ENCODE results near the gene MAPK7.
"Not testable (repeated sequence)": the region's sequence is repeated elsewhere in the genome, so short reads cannot be mapped to it uniquely, and the experiment has no call there.

Gene MAPK7

DNA sequence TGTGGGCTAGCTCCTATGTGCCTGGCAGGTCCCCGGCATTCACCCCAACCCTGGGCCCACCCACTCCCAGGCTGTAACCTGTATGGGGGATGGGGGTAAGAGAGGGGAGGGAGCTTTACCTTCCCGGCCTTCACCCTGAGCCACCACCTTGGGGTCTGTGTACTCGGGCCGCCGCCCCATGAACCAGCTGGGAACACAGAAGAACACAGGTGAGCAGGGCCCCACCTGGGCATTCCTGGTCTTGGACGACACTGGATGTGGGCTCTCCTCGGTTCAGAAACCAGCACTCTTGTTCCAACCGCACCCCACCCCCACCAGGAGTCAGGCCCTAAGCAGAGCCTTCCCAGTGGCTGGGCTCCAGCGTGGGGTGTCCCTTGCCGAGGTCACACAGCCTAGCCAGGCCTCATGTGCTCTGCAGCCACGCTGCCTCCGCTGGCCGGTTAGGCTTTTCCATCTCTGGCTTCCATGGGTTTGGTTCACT, 34.6 kb upstream of the MAPK7 start:
- DNase-seq, result peak; percentile 31

DNA sequence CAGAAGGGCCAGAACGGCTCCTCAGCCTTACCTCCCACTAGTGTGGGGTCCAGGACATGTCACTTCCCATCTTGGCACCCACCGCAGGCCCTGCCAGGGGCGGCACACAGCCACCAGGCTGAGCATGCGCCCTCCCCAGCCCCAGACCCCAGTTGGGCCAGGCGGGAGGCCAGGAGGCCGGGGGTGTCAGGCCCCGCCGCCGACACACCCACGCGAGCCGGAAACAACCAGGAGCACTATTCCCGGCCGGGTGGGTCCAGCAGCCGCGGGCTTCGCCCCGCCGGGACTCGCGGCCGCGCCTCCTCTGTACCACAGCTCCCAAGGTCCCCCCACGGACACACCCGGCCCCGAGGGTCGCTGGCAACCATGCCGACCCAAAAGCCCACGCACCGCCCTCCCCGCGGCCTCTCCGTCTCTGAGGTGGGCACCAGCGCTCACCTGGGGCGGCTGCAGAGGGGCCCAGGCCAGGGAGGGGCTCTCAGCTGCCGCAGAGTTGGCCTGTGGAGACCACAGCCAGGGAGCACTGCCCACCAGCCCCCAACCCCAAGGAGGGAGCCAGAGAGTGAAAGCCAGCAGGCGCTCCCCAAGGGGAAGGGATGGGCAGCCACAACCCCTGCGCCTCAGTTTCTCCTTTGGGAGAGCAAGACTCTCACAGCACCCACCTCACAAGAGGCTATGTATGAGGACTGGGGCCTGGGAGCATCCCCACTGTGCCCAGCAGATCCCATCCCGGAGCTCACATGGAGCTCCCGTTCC, 33.8 kb upstream of the MAPK7 start:
- DNase-seq, result no peak

DNA sequence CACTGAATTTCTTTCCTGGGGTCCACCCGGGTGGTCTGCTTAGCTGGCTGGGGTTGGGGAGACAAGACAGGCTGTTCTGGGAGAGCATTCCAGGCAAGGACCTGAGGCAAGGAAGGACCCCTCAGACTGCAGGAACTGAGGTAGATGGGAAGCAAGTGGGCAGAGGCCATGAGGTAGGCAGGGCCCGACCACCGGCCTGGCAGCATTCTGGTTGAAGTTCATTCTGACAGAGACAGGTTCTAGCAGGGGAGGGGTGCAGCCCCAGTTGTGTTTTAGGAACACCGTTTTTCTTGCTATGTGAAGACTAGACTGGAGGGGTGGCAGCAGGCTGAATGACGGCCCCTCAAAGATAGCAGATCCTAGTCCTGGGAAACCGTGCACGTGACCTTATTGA, 33.2 kb upstream of the MAPK7 start:
- DNase-seq, result no peak

DNA sequence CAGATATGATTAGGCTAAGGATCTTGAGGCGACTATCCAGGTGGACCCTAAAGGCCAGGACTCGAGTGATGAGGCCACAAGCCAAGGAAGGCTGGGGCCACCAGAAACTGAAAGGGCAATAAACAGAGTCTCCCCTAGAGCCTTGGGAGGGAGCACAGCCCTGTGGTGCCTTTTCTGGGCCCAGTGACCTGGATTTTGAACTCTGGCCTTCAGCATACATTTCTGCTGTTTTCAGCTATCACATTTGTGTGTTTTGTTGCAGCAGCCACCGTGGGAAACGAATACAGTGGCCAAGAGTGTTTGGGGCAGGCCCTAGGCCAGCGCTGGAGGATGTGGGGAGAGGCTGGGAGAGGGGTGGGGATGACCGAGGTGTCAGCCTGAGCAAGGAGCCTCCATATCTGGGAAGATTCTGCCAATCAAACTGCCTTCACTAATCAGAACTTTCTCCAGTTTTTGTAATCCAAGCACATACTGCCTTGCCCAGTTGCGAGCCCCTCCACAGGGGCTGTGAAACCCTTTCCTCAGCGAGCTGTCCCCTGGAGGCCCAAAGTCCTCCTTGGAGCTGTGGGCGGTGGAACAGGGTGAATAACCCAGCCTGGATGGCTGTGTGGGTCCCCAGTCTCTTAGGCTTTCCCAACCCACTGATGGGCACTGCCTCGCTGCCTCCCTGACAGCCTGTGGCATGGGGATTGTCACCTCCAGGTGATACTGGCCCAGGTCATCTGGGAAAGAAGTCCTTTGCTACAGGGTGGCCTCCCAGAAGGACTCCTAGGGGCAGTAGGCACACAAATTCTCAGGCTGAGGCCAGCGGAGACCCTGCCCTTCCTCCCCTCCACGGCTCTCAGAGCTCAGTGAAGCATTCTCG, 32.6 kb upstream of the MAPK7 start:
- DNase-seq, result no peak

DNA sequence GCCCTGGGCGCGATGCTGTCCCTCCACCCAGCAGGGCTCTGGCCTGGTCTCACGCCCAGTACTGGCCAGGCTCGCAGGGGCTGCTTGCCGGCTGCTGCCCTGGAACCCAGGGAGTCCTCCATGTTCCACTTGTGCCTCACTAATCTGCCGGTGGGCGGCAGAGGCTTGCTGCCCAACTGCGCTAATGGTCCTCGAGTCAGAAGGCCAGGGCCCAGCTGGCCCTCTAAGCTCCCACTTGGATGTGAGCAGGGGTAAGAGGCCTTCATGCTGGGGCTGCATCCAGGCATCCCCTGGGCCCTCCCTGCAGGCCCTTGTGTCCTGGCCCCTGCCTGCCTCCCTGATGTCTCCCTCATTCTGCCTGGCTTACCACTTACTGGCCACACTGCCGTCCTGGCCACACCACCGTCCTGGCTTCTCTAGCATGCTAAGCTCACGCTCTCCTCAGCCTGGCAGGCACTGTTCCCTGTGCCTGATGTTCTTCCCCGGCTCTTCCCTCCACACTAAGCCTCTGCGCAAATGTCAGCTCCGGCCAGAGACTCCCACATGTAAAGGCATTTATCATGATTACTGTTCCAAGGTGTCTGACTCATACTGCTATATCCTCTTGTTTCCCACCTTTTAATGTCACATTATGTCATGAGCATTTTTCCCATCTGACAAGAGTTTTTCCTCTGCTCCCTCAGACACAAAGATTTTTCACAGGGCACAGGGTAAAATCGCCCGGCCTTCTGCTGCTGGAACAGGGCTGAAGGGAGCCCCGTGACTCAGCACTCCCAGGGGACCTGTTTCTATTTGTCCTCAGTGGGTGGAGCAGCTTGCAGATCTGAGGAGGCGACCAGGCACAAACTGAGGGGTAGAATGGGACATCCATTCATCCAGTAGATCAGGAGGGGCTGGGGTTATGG, 31.7 kb upstream of the MAPK7 start:
- peak; percentile 77 for DNase-seq

DNA sequence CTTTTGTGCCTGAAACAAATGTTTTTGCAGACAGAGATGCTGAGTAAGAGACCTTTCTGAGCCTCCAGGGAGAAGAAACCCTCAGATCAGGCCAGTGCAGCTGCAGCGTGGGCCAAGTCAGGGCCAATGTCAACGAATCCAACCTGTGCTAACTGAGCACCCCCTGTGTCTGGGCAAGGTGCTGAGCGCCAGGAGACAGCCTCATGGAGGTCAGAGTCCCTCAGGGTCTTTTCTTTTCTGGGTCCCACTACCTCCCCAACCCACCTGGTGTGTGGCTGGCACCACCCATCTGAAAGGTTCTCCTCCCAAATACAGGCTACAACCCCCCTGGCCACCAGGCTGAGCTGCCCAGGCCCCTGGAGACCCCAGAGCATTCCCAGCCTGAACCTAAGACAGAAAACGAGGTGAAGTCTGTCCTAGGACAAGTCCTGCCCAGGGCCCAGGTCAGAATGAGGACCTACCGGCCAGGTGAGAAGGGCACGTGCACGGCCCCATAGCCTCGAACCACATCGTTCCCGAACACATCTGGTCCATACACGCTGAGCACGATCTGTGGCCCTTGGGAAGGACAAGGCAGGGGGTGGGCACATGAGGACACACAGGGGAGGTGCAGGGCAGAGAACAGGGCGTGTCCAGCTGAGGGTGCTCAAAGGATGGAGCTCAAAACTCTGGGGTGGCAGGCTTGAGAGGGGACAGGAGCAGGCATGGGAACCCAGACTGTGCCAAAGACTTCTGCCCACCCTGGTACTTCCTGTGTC, 30.8 kb upstream of the MAPK7 start:
- no peak for DNase-seq

DNA sequence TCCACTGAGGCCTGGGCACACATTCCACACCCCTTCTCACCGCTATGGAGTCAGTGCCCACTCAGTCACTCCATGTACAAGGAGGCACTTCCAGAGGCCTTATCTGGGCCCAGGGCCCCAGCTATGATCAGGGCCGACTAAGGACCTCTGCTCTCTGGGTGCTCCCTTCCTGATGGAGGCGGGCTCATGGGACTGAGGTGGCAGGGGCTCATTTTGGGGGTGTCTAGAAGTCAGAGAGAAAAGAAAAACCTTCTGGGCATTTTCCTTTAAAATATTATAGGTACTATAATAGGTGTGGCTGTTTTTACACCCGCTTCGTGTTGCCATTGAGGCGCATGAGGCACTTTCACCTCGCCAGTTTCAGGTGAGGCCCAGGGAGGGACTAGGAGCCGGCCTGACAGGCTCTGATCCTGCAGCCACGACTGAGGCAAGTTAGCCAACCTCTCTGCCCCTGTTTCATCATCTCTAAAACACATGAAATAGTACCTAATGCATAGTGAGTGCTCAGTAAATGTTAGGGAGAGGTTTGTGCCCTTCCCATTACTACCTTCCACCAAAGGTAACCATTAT, 30.1 kb upstream of the MAPK7 start:
- DNase-seq, result no peak

DNA sequence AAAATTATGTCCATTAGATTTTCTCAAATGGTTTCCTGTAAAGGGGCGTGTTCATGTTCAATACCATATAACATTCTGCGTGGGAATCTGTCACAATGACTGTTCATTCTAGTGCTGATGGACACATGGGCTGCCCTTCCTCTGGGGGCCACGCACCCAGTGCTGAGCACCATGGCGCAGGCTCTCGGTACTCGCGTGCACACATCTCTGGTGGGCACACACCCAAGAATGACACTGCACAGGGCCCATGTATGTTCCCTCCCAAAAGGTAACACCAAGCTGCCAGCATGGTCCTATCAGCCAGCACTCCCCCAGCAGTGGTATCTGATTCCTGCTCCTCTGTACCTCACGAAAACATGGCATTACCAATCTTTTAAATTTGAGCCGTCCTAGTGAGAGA, 29.5 kb upstream of the MAPK7 start:
- no peak for DNase-seq

DNA sequence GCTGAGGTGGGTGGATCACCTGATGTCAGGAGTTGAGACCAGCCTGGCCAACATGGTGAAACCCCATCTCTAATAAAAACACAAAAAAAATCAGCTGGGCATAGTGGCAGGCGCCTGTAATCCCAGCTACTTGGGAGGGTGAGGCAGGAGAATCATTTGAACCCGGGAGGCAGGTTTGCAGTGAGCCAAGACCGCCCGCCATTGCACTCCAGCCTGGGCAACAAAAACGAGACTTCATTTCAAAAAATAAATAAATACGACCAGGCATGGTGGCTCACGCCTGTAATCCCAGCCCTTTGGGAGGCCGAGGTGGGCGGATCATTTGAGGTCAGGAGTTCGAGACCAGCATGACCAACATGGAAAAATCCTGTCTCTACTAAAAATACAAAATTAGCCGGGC, 24.9 kb upstream of the MAPK7 start:
- DNase-seq, result not testable (repeated sequence)

DNA sequence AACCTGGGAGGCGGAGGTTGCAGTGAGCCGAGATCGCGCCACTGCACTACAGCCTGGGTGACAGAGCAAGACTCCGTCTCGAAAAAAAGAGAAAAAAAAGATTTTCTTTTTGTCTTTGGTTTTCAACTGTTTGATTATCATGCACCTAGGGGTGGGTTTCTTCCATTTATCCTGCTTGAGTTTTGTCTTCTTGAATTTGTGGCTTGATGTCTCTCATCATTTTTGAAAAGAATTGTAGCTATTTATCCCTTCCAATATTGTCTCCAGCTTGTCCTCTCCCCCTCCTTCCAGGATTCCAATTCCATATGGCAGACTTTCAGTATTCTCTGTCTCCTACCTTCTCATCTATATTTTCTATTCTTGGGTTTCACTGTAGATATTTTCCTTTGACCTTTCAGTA, 23.6 kb upstream of the MAPK7 start:
- DNase-seq, result no peak

DNA sequence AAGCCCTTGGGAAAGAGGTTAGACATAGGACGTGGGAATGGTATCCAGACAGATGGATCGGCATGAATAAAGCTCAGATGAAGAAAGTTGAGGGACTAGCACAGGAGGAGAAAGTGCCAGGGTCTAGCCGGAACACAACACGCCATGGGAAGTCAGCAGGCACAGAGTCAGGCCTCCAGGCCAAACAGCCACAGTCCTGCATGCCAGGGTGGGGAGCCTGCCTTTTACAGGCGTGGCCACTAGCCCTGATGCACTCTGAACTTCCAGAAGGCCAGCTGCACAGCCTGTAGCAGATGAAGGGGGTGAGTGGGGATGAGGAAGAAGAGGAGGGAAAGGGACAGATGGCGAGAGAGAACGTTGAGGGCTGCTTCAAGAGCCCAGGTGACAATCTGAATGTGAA, 20.9 kb upstream of the MAPK7 start:
- DNase-seq, result no peak

DNA sequence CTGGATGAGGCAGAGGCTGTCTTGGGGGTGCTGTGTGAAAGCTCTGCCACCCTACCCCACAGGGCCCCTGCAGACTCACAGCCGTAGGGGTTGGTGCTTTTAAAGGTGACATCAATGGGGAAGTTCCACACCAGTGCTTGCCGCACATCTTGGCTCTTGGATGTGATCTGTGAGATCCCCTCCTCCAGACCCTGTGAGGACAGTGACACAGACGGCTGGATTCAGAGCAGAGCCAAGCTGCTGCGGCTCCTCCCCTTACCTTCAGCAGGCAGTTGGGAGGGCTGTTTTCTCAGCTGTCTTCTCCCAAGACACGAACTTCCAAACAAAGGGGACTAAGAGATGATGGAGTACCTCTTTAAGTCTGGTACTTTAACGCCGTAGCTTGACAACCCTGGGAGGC, 20.5 kb upstream of the MAPK7 start:
- no peak for DNase-seq

DNA sequence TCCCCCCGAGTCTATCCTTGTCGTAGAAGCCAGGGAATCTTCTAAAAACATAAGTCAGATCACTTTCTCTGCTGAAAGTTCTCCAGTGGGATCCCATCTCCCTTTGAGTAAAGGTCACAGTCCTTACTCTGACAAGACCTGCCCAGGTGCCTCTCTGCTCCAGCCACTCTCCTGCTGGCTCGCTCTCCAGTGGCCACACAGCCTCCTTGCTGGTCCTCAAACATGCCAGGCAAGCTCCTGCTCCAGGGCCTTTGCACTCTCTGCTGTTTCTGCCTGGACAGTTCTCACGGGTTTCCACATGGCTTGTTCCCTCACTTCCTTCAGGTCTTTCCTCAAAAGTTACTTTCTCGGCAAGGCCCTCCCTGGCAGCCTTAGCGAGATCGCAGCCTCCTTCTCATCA, 19.1 kb upstream of the MAPK7 start:
- DNase-seq, result no peak

DNA sequence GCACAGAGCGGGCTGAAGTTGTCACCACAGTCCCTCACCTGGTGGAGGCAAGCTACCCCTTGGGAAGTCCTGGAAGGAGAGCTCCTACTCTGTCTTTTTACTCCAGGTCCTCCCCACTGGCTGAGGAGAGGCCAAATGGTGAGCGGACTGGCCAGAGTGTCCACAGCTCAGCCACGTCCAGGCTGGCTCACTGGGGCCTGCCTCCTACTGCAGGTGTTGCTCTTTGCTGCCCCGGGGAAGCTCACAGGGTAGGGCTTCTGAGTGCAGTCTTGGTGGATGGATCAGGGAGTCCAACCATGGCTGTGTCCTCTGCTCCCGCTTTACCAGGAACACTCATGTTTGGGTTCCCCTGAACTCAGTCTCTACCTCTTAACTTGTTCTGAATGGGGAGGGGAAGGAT, 18.4 kb upstream of the MAPK7 start:
- no peak for DNase-seq

DNA sequence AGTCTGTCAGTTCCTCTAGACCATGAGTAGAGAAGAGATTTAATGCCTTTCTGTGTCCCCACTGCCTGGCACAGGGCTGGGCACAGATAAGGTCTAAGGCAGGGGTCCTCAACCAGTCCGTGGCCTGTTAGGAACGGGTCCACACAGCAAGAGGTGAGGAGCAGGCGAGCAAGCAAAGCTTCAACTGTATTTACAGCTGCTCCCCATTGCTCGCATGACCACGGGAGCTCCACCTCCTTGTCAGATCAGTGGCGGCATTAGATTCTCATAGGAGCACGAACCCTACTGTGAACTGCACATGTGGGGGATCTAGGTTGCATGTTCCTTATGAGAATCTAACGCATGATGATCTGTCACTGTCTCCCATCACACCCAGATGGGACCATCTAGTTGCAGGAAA, 17.5 kb upstream of the MAPK7 start:
- DNase-seq, result no peak

DNA sequence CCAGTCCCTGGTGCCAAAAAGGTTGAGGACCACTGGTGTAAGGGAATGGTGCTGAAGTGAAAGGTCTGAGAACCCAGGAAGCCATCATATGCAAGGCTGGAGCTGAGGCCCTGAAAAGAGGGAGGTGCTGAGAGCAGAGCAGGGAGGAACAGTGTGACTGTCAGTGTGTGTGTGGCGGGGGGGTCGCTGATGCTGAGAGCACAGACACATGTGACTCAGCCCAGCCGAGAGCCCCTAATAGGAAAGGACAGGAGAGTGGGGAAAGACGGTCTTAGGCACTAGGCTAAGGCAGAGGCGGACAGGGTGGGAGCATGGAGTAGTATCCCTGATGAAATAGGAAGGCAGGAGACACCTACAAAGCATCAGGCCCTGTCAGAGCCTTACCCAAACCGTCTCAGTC, 17.0 kb upstream of the MAPK7 start:
- DNase-seq, result no peak

DNA sequence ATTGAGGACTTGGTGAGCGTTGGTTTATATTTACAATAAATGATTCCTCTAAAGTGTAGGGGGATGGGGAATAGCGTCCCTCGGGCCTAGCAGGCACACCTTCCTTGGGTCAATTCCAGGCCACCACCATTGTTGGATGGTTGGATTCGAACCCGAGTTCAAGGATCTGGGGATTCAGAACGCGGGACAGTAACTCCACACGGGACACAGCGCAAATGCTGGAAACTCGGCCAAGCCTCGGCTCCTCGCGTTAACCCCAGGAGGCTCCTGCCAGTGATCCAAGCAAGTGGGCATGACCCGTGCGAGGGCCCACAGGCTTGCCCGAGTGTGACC, 16.4 kb upstream of the MAPK7 start:
- DNase-seq, result no peak

DNA sequence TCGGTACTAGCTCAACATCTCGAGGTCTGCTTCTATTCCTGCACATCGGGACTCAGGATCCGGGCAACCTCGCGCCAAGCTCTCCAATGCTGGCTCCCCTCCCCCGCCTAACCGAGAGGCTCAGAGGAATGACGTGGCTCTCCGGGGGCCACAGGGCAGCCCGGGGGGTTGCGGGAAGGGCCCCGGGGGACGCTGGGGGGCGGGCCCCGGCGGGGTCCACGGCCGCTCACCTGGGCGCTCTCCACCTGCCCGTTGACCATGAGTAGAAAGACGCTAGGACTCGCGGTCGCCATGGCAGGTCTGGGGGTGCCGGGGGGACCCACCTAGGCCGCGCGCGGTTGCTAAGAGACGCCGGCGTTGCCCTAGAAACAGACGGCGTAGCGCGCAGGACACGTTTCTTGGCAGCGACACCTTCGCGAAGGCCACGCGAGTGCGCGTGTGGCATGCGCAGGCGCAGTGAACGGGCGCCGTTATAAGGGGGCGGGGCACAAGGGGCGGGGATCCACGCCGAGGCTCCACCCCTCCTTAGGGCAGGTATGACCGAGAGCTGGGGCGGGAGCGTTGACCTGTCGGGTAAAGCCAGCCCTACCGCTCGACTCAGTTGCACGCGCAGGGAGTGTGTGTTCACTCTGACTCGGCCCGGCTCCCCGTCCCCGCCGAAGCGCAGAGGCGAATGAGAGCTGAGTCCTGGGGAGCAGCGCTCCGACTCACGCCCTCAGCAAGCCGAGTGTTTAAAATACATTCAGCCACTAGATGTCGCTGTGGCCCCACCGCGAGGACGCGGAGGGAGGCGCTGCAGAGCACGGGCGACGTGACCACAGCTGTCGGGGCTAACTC, 15.8 kb upstream of the MAPK7 start, which contains the start of gene B9D1:
Gene B9D1 (minus strand): TSS at position 447 of the 837 bp plus-strand sequence. CDS start 154 bp downstream, at position 293.
- peak; percentile 95 for DNase-seq

DNA sequence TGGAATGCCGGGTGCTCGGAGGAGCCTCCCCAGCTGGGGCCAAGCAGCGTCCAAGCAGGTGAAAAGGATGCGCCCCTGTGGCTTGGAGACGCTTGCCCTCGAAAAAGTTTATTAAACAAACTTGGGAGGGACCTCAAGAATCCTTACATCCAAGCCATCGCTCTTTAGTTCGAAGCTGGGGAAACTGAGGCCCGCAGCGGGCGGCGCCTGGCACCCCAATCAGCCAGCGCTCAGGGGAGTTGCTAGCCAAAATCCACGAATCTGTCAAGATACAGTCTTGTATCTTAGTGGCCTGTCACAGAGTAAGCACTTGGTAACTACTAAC, 15.2 kb upstream of the MAPK7 start:
- DNase-seq, result no peak

DNA sequence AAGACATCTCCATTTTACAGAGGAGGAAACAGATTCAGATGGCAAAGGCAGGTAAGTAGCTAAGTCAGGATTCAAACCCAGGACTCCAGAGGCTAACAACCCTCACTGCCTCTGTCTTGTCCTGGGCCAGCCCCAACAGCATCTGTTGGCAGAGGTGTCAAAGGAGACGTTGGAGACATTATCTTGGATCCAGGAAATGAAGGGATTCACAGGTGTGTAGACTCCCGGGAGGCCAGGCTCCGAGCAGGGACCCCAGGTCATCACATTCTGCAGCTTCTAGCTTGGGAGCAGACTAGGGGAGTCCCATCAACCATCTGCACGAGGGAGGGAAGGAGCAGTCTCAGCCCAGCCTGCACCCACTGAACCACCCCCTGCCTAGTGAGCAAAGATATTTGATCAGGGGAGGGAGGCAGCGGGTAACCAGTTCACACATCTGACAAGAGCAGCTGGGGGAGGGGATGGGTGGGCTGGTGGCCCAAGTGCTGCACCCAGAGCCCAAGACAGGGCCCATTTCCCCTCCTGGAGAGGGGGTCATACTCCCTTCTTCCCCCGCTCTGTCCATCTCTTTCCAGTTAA, 14.8 kb upstream of the MAPK7 start:
- no peak for DNase-seq

All from femur (tissue), 1 donor.